D721Med (cell line): ENCODE data around the gene PARP12.
"Not testable (repeated sequence)": the region's sequence is repeated elsewhere in the genome, so short reads cannot be mapped to it uniquely, and the experiment has no call there.

Source experiments
- DNase-seq: peaks from one replicate; pipeline ENCODE4 v3.0.0; 2011; ENCODE audit warnings: low spot score; ENCODE audit not compliant: insufficient read length
- FAIRE-seq: peaks from 2 replicates; lab custom pipeline; 2011; peaks lifted over from hg19 to GRCh38; lab: Jason Lieb, UNC
- CTCF ChIP-seq: IDR thresholded peaks from 2 replicates; pipeline ENCODE4 v1.5.1; 2012; ENCODE audit warnings: mild to moderate bottlenecking, control low read depth; ENCODE audit not compliant: insufficient read depth; ENCODE audit errors: missing control alignments

Gene PARP12, protein sequence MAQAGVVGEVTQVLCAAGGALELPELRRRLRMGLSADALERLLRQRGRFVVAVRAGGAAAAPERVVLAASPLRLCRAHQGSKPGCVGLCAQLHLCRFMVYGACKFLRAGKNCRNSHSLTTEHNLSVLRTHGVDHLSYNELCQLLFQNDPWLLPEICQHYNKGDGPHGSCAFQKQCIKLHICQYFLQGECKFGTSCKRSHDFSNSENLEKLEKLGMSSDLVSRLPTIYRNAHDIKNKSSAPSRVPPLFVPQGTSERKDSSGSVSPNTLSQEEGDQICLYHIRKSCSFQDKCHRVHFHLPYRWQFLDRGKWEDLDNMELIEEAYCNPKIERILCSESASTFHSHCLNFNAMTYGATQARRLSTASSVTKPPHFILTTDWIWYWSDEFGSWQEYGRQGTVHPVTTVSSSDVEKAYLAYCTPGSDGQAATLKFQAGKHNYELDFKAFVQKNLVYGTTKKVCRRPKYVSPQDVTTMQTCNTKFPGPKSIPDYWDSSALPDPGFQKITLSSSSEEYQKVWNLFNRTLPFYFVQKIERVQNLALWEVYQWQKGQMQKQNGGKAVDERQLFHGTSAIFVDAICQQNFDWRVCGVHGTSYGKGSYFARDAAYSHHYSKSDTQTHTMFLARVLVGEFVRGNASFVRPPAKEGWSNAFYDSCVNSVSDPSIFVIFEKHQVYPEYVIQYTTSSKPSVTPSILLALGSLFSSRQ

DNA sequence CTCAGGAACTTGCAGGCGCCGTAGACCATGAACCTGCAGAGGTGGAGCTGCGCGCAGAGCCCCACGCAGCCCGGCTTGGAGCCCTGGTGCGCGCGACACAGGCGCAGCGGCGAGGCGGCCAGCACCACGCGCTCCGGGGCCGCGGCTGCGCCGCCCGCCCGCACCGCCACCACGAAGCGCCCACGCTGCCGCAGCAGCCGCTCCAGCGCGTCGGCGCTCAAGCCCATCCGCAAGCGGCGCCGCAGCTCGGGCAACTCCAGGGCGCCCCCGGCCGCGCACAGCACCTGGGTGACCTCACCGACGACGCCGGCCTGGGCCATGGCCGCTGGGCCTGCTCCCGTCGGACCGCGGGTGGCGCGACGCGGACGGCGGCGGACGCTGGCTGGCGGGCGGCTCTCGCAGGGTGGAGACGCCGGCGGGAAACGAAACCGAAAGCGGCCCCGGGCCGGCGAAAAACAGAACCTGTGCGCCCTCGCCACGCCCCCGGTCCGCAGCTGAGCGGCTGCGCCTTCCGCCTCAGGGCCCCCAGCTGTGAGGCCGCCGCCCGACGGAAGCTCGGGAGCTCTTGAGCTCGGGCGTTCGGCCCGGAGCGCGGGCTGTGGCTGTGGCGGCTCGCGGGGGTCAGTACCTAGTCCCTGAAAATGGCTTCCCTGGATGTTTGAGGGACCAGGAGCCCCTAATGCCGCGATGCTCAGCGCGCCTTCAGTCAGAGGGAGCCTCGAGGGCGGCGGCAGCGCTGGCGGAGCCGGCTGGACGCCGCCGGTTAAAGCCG lies at the start of gene PARP12:
Gene PARP12 (minus strand): TSS at position 424 of the 772 bp plus-strand sequence. CDS start 104 bp downstream, at position 320.
- FAIRE-seq (no peak), DNase-seq (no peak)
- TF ChIP-seq CTCF, result no peak

GRCh38 chr7:140108777-140109176 lies 46.0 kb upstream of the PARP12 start:
- not testable (repeated sequence) for FAIRE-seq, DNase-seq

GRCh38 chr7:140096459-140096858 lies 33.7 kb upstream of the PARP12 start:
- DNase-seq (no peak), FAIRE-seq (no peak)
- TF ChIP-seq CTCF, result no peak

GRCh38 chr7:140093375-140093774 lies 30.6 kb upstream of the PARP12 start:
- FAIRE-seq (no peak), DNase-seq (no peak)
- TF ChIP-seq CTCF, result no peak

GRCh38 chr7:140085447-140085846 lies 22.7 kb upstream of the PARP12 start:
- FAIRE-seq, result no peak
- DNase-seq, result no peak
- no peak for TF ChIP-seq CTCF

DNA sequence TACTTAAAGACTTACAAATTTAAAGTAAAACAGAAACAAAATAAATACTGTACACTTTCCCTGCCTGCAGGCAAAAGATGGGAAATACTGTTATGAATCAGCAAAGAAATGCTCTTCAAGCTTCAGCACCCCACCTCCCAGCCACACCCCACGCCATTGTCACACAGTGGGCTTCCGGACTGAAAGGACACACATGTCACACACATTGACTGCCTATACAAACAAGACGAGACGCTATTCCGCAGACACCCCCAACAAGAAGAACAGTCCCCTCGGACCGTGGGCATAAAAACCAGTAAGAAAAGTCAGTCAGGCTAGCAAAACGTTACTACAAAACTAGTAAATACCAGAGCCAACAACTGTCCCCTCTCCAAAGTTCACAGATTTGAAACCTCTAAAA lies 22.2 kb upstream of the PARP12 start:
- TF ChIP-seq CTCF, result no peak
- FAIRE-seq, result no peak
- DNase-seq, result no peak

- TF ChIP-seq CTCF, result no peak
- no peak for DNase-seq
- no peak for FAIRE-seq
Measured at GRCh38 chr7:140084142-140084655, 21.4 kb upstream of the PARP12 start.
